IgD-negative memory B cell (primary cell): ENCODE data around the gene GIGYF2. TPM values are rescaled to one million over a fixed set of nuclear protein-coding genes. Genes with fewer than 3 reads are reported as not detected.

ENCODE experiments used
- H3K27ac Mint-ChIP-seq, 3 donors: one replicate each; pipeline ENCODE4 v1.8.0; 2020 to 2022; ENCODE audit warnings: mild to moderate bottlenecking in 3 of 3, mixed read lengths in 3 of 3, moderate library complexity in 1 of 3
- H3K27me3 Mint-ChIP-seq: one replicate; pipeline ENCODE4 v1.8.0; 2021; ENCODE audit warnings: mixed read lengths
- H3K36me3 Mint-ChIP-seq: one replicate; pipeline ENCODE4 v1.8.0; 2020; ENCODE audit warnings: mild to moderate bottlenecking, mixed read lengths
- H3K4me1 Mint-ChIP-seq, 3 donors: one replicate each; pipeline ENCODE4 v1.8.0; 2020 to 2022; ENCODE audit warnings: mixed read lengths in 3 of 3, mild to moderate bottlenecking in 1 of 3
- H3K4me3 Mint-ChIP-seq, 4 donors: one replicate each; pipeline ENCODE4 v1.8.0; 2020 to 2022; ENCODE audit warnings: mild to moderate bottlenecking in 4 of 4, mixed read lengths in 4 of 4, moderate library complexity in 3 of 4
- H3K9me3 Mint-ChIP-seq, 3 donors: one replicate each; pipeline ENCODE4 v1.8.0; 2020 to 2021; ENCODE audit warnings: mixed read lengths in 3 of 3, mild to moderate bottlenecking in 1 of 3
- polyA plus RNA-seq: library from polyadenylated mRNA; unstranded; fragments of 300-500 nt; fragmentation: Illumina TruSeq; gene quantifications from one replicate; pipeline ENCODE4 v1.2.3, GENCODE V29; 2021

Gene GIGYF2
- polyA plus RNA-seq, 1 donor from 2014 or later, result 24.3 TPM

DNA sequence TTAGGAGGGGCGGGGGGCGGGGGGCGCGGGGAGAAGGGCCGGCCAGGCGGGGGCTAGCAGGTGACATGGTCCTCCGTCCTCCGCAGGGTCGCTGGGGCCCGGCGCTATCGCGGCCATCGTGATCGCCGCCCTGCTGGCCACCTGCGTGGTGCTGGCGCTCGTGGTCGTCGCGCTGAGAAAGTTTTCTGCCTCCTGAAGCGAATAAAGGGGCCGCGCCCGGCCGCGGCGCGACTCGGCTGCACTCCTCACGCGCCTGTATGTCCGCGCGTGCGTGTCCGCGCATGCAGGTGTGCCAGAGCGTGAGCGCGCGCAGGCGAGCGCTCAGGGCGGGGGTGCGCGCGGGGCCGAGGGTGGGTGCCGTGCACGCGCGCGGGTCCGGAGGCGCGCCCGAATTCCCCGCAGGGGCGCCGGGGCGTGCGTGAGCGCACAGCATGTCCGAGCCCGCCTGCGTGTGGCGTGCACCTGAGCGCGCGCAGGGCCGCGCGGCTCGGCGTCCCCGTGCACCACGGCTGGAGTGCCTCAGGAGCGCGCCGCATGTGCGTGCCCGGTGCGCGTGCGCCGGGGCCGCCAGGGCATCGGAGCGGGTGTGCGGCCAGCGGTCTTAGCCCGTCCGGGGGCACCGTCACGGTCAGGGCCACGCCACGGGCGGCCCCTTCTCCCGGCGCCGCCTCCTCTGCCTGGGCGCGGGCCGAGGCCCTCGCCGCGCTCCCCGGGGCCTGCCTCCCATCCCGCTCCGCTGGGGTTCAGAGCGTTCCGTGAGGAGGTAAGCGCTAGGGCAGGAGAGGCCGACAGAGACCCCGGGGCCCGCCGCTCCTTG is 179.2 kb downstream of the GIGYF2 start:
- H3K4me1 Mint-ChIP-seq, result peaks cover 2 to 10% (median 5%) of the 10 kb centered on the region in 3 donors
- H3K27ac Mint-ChIP-seq, result no peak overlapping the region
- H3K4me3 Mint-ChIP-seq, result peak overlapping the region; percentile 32 to 90 (median 66)
- H3K9me3 Mint-ChIP-seq, result no peaks in the 10 kb centered on the region
- H3K36me3 Mint-ChIP-seq, result no peaks in the 10 kb centered on the region
- peaks cover 3% of the 10 kb centered on the region for H3K27me3 Mint-ChIP-seq

DNA sequence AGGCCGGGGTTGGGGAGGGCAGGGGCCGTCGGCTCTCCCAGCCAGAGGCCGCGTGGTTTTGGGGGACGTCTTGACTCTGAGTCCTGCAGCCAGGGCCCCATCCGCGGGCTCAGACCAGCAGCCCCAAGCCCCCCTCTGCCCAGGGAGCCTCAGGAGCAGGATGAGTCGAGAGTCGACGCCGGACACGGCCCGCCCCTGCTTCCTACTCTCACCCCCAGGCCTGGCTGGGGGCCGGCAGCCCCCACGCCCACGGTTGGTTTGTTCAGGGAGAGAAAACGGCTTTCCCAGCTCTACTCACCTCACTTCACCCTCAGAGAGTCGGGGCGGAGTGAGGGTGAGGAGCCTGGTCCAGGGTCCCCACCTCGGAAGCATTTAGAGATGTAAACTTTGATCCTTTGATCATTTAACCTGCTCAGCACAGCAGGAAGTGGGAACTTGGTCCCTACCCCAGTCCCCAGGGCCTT is 179.9 kb downstream of the GIGYF2 start:
- peaks cover 3% of the 10 kb centered on the region for H3K27me3 Mint-ChIP-seq
- peak overlapping the region in 3 of 4 donors; percentile 70 to 86 (median 81) for H3K4me3 Mint-ChIP-seq
- H3K4me1 Mint-ChIP-seq, result peaks cover 2 to 10% (median 5%) of the 10 kb centered on the region in 3 donors
- no peaks in the 10 kb centered on the region for H3K9me3 Mint-ChIP-seq
- H3K27ac Mint-ChIP-seq, result peak overlapping the region in 1 of 3 donors; percentile 45
- no peaks in the 10 kb centered on the region for H3K36me3 Mint-ChIP-seq

DNA sequence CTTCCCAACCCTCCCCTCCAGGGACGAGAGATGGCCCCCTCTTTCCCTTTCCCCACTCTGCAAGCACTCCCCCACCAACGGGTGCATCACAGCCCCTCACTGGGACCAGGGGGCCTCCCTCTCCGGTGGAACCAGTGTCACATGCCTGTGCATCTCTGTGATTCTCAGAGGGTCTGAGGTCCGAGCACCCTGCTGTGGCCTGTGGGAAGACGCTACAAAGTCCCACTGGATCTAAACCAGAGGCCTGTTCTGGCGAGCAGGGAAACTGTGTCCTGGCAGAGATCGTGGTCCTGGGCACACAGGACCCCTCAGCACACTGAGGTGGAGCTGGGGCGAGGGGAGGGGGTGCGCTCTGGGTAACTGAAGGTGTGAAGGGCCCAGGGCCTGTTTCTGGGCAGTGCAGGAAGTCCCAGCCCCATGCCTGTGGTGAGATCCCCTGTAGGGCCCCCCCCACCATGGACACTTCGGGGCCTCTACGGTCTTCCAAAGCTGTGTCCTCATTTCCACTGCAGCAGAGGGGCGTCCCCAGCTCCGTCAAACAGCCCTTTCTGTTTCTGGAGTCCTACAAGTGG is 180.9 kb downstream of the GIGYF2 start:
- Mint-ChIP-seq H3K4me3 (peak overlapping the region in 3 of 4 donors; percentile 63 to 86 (median 81)), H3K4me1 (peaks cover 2 to 10% (median 5%) of the 10 kb centered on the region in 3 donors), H3K27me3 (peaks cover 3% of the 10 kb centered on the region), H3K36me3 (no peaks in the 10 kb centered on the region), H3K9me3 (no peaks in the 10 kb centered on the region), H3K27ac (peak overlapping the region in 1 of 3 donors; percentile 80)

DNA sequence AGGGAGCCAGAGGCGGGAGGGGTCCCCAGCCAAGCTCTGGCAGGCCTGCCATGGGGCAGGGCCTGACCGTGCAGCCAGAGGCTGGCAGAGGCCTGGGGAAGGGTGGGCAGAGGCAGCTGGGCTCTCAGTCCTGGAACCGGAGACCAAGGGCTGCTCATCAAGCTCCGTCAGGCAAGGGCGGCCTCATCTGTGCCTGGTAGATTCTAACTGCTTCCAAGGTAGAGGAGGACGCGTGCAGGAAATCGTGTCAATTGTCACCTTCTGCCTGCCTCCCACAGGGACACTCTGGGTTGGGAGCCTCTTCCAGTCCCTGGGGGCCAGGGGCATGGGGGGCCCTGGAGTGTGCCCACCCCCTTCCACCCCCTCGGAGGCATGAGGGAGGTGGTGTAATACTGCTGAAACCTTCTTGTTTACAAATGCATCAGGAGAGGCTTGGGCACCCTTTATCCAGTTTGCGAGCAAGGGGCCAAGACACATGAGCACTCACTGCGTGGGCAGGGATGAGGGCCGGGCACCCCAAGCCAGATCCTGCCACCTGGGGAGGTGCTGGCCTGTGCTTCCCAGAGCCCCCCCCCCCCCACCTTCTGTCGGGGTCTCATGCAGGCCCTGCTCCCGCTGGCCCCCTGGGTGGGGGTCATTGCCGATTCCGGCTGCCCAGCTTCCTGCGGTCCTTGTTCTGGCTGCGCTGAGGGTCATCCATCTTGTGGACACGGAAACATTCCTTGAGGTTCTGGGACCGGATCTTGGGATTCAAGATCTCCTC is 181.9 kb downstream of the GIGYF2 start:
- Mint-ChIP-seq H3K36me3 (no peaks in the 10 kb centered on the region), H3K27ac (peak overlapping the region in 1 of 3 donors; percentile 80), H3K9me3 (no peaks in the 10 kb centered on the region), H3K4me1 (peaks cover 2 to 9% (median 4%) of the 10 kb centered on the region in 3 donors), H3K27me3 (peaks cover 3% of the 10 kb centered on the region), H3K4me3 (peak overlapping the region in 1 of 4 donors; percentile 81)

DNA sequence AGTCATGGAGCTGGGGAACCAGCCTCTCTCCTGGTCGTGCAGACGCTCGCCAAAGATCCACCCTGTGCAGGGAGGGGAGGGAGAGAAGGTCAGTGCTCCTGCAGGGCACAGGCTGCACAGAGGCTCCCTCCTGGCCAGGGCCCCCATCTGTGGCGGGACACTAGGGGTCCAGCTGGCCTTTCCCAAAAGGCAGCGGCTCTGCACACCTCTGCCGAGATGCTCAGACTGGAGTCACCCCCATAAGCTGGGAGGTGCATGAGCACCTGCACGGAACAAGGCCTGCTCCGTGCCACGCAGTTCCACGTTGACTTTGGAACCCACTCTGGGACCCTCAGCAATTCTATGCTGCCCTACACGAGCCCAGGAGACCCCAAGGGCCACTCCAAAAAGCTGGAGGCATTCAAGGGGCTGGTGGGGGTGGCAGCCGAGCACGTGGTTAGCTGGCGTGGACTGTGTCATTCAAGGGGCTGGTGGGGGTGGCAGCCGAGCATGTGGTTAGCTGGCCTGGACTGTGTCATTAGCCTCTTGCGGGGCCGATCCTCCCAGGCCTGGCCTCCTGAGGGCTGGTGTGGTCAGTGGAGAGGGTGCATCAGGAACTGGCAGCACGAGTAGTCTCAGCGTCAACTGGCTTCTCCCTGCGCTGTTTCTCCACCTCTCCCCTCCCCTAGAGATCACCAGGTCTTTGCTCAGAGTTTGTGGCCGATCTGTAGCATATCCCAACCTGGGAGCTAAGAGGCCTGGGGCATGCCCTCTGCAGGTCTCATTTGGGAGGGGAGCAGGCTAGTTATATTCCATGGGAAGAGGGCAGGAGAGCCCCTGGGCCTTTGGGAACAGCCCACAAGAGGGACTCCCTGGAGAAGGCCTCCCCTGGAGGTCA is 182.7 kb downstream of the GIGYF2 start:
- H3K36me3 Mint-ChIP-seq, result no peaks in the 10 kb centered on the region
- H3K4me3 Mint-ChIP-seq, result peak overlapping the region in 1 of 4 donors; percentile 7
- H3K4me1 Mint-ChIP-seq, result peaks cover 0 to 7% (median 2%) of the 10 kb centered on the region in 3 donors

DNA sequence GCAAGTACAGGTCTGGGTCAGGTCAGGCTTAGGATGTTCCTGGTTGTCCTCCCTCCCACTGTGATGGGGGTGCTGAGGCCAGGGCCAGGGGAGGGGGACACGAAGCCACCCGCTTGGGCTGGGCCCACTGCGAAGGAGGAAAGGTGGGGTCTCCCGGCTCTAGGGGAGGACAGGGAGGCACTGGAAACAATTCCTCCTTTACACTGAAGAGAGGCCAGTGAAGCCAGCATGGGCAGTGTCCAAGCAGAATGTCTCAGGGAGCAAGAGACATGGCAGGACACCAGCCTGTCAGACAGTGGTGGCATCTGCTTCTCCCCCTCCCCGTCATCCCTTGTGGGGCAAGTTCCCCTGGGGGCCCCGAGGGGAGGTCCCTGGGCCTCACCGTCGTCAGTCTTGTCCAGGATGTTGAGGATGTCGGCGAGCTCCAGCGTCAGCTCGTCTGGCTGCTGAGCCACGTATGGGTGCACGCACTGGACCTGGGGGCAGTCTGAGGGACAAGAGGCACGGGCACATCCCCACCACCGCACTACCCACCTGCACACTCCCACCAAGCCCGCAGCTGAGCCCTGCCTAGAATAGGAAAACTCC is 183.7 kb downstream of the GIGYF2 start:
- peak overlapping the region in 1 of 3 donors; percentile 22 for H3K27ac Mint-ChIP-seq
- no peaks in the 10 kb centered on the region for H3K36me3 Mint-ChIP-seq
- H3K9me3 Mint-ChIP-seq, result no peaks in the 10 kb centered on the region
- H3K27me3 Mint-ChIP-seq, result no peaks in the 10 kb centered on the region
- H3K4me1 Mint-ChIP-seq, result peaks cover 0 to 4% (median 0%) of the 10 kb centered on the region in 3 donors
- peak overlapping the region in 1 of 4 donors; percentile 7 for H3K4me3 Mint-ChIP-seq

More for the DNA sequence above, 182.7 kb downstream of the GIGYF2 start:
- H3K9me3 Mint-ChIP-seq, result no peaks in the 10 kb centered on the region
- peaks cover 3% of the 10 kb centered on the region for H3K27me3 Mint-ChIP-seq
- no peak overlapping the region for H3K27ac Mint-ChIP-seq

DNA sequence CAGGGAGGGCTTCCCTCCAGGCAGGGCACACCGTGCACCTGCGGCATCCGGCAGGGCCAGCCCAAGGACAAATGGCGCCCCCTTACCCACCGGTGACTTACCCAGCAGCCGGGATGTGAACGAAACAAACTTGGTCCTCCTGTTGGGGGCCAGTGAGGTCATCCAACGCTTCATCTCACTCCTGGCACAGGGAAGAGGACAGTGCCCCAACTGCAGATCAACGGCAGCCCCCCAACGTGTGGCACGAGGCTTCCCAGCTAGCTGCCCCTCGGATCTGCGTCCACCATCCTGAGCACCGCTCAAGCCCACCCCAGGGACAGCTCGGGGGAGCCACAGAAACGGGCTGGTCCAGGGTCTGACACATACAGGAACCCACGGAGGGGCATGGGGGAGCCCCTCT is 185.0 kb downstream of the GIGYF2 start:
- H3K27me3 Mint-ChIP-seq, result no peaks in the 10 kb centered on the region
- H3K36me3 Mint-ChIP-seq, result no peaks in the 10 kb centered on the region
- no peak overlapping the region for H3K27ac Mint-ChIP-seq
- no peak overlapping the region for H3K4me3 Mint-ChIP-seq
- peaks cover 0 to 4% (median 3%) of the 10 kb centered on the region in 3 donors for H3K4me1 Mint-ChIP-seq
- H3K9me3 Mint-ChIP-seq, result no peaks in the 10 kb centered on the region

DNA sequence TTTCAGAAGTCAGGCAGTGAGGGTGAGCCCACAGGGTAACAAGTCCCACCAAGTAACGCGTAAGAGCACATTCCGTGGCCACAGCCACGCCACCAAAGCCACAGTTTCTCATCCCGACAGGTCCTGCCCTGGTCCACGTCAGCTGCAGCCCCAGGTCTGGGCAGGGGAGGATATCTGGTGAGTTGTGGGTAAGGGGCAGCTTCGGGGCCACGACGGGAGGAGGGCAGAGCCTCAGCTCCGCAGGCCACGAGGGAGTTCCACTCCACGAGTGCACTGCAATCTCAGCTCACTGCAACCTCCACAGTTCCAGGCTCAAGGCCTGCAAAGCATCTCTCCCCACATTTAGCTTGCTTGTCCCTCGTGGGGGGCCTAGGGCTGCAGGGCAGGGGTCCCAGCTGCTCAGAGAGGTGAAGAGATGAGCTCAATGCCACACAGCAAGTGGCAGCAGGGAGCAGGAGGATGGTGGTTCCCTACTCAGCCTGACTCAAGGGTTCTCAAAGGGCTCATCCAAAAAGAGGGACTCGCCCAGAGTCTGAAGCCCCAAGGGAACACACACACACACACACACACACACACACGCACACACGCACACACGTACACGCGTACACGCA is 185.5 kb downstream of the GIGYF2 start:
- H3K9me3 Mint-ChIP-seq, result no peaks in the 10 kb centered on the region
- no peaks in the 10 kb centered on the region for H3K36me3 Mint-ChIP-seq
- peaks cover 0 to 4% (median 3%) of the 10 kb centered on the region in 3 donors for H3K4me1 Mint-ChIP-seq
- H3K4me3 Mint-ChIP-seq, result no peak overlapping the region
- no peak overlapping the region for H3K27ac Mint-ChIP-seq
- H3K27me3 Mint-ChIP-seq, result no peaks in the 10 kb centered on the region

DNA sequence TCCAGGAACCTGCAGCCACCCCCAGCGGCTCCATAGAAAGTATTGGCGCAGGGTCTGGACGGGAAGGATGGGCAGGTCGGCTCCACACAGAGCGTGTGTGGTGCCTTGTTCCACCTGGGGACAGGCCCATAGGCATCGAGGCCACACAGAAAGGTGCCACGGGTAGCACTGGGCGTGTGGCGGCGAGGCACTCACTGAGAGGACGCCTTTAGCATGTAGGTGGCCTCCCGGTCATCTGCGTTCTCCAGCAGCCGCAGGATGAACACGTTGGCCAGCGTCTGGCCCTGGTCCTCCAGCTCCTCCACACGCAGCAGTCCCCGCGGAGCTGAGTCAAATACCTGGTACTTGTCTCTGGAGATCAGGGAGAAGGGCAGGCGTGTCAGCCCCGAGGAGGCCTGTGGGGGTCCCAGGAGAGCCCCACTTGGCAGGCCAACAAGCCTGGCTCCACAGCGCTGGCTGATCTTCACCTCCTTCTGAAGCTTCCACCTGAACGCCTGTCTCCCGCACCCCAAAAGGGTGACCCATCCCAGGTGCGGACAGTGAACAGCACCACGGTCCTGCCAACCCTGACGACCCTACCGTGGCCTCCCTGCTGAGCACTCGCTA is 186.1 kb downstream of the GIGYF2 start:
- peaks cover 0 to 4% (median 3%) of the 10 kb centered on the region in 3 donors for H3K4me1 Mint-ChIP-seq
- H3K27me3 Mint-ChIP-seq, result no peaks in the 10 kb centered on the region
- no peaks in the 10 kb centered on the region for H3K9me3 Mint-ChIP-seq
- H3K27ac Mint-ChIP-seq, result no peak overlapping the region
- no peak overlapping the region for H3K4me3 Mint-ChIP-seq
- H3K36me3 Mint-ChIP-seq, result no peaks in the 10 kb centered on the region

DNA sequence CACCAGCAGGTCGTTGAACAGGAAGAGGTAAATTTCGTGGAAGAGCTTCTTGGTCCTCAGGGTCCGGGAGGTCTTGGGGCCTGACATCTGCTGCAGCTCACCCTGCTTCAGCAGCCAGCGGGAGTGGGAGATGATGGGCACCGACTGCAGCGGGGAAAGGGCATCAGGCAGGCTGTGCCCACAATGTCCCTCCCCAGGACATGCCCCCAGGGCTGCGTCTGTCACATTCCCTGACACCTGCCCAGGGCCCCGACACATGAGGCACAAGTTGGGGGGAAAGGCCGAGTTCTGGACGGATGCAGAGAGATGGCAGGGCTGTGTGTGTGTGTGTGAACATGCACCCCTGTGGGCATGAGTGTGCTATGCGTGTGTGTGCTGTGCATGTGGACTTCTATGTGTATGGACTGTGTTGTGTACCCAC is 186.9 kb downstream of the GIGYF2 start:
- Mint-ChIP-seq H3K27me3 (no peaks in the 10 kb centered on the region), H3K4me1 (peaks cover 0 to 4% (median 3%) of the 10 kb centered on the region in 3 donors), H3K36me3 (no peaks in the 10 kb centered on the region), H3K27ac (peak overlapping the region in 1 of 3 donors; percentile 83), H3K9me3 (no peaks in the 10 kb centered on the region), H3K4me3 (no peak overlapping the region)

DNA sequence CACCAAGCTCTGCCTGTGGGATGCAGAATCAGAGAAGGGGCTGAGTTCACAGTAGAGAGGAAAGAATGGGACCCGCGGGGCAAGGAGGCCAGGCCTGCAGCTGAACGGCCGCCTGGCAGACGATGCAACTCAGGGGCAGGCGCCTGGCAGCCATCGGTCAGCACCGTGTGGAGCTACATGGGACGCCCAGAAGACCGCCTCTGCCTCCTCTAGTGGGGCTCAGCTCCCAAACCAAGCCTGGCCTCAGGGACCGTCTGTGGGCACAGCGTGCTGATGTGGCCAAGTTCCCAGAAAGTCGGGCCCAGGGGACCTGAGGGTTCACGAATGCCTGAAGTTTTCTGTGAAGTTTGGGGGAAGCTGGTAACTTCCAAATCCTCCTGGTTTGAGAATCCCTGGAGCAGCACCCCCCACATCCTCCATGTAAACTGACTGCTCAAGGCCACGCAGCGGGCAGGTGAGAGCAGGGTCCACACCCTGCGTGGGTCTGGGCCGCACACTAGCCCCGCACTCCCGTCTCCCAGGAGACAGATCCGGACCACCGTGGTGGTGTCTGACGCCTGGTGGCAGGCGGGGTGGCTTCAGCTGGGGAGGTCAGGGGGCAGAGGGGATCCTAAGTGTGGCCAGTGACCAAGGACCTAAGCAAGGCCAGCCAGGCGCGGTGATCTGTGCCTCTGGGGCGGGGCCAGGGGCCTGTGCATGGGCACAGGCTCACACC is 187.6 kb downstream of the GIGYF2 start:
- H3K36me3 Mint-ChIP-seq, result no peaks in the 10 kb centered on the region
- no peak overlapping the region for H3K4me3 Mint-ChIP-seq
- H3K9me3 Mint-ChIP-seq, result no peaks in the 10 kb centered on the region
- peaks cover 2% of the 10 kb centered on the region for H3K27me3 Mint-ChIP-seq
- peak overlapping the region in 1 of 3 donors; percentile 83 for H3K27ac Mint-ChIP-seq
- H3K4me1 Mint-ChIP-seq, result peaks cover 0 to 5% (median 3%) of the 10 kb centered on the region in 3 donors

DNA sequence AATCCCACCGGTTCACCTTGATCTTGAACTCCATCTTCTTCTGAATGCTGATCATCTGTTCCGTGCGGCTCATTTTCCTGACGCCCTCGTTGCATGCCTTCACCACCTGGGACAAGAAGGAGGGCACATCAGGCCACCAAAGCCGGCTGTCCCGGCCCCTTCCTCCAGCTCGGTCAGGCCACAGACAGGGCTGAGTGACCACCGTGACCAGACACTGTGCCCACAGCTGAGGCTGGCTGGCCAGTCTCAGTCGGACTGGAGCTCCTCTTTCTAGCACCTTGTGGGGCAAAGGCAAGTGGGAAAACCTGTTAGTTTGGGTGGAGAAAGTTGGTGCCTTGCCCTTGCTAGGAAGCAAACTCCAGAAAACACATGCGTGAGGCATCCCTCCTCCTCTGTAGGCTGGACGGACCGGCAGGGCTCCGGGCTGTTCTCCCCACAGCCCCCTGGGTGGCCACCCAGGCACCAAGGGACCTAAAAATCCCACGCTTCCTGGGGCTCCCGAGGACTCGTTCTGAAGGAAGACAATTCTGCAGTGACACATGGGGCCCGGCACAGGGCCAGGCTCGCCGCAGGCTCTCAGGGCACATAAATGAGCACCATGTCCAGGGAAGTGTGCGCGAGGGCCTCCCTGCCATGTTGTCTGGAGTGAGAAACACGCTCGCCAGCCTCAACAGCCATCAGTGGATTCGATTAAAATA is 188.3 kb downstream of the GIGYF2 start:
- H3K9me3 Mint-ChIP-seq, result no peaks in the 10 kb centered on the region
- H3K36me3 Mint-ChIP-seq, result no peaks in the 10 kb centered on the region
- H3K27me3 Mint-ChIP-seq, result peaks cover 4% of the 10 kb centered on the region
- no peak overlapping the region for H3K4me3 Mint-ChIP-seq
- no peak overlapping the region for H3K27ac Mint-ChIP-seq
- peaks cover 0 to 5% (median 3%) of the 10 kb centered on the region in 3 donors for H3K4me1 Mint-ChIP-seq
